ENCODE measurements around the gene SNPH. TPM values are rescaled to one million over a fixed set of nuclear protein-coding genes. Genes with fewer than 3 reads are reported as not detected.

Gene SNPH
- total RNA-seq, 1 donor from 2014 or later = 11.2 TPM

GRCh38 chr20:1283522-1284510 is 17.7 kb downstream of the SNPH start:
- DNase-seq = no peak

DNA sequence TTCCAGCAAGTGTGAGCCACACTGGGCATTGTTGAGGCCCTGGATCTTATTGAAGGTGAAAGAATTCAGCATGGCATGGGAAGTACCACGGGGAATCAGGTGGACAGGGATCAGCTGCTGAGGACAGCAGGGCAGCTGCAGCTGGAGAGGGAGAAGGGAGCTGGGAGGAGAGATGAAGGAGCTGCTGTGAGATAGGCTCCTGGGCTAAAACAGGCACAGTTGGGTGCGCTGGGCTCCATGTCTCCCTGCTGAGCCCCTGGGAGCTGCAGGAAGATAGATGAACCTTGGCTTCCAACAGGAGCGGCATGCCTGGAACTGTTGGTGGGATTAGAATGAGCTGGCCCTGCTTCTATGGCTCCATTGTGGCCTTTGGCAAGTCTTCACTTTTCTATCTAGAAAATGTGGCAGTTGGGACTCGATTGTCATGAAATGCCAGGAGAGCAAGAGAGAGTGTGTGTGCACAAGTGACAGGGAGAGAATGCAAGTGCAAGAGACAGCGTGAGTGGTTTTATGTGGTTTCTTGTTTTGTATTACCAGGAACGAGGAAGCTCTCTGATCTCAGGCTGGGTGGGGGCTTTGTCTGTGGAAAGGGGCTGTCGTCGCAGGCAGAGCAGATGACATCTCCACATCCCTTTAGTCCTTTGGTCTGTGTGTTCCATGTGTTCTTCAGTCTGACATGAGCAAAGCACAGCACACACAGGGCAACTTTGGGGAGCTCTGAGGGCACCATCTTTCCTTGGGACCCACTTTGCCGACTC is 20.4 kb downstream of the SNPH start:
- no peak for DNase-seq
- H3K36me3 ChIP-seq = no peaks in the 10 kb centered on the region
- no peak overlapping the region for H3K4me3 ChIP-seq
- H3K27ac ChIP-seq (replicated peaks) = no peak overlapping the region
- no peaks in the 10 kb centered on the region for H3K27me3 ChIP-seq (ENCODE audit: low read depth)
- no peaks in the 10 kb centered on the region for H3K9me3 ChIP-seq (replicated peaks)
- TF ChIP-seq, protein P1, sequence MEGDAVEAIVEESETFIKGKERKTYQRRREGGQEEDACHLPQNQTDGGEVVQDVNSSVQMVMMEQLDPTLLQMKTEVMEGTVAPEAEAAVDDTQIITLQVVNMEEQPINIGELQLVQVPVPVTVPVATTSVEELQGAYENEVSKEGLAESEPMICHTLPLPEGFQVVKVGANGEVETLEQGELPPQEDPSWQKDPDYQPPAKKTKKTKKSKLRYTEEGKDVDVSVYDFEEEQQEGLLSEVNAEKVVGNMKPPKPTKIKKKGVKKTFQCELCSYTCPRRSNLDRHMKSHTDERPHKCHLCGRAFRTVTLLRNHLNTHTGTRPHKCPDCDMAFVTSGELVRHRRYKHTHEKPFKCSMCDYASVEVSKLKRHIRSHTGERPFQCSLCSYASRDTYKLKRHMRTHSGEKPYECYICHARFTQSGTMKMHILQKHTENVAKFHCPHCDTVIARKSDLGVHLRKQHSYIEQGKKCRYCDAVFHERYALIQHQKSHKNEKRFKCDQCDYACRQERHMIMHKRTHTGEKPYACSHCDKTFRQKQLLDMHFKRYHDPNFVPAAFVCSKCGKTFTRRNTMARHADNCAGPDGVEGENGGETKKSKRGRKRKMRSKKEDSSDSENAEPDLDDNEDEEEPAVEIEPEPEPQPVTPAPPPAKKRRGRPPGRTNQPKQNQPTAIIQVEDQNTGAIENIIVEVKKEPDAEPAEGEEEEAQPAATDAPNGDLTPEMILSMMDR (IDR thresholded peaks at IDR 0.05; ENCODE audit: borderline replicate concordance) = no peak
- peaks cover 28% of the 10 kb centered on the region for H3K4me1 ChIP-seq
- intact Hi-C loops (cut with micrococcal nuclease) = no loop called here

More at GRCh38 chr20:1283522-1284510, 17.7 kb downstream of the SNPH start:
- H3K4me3 ChIP-seq = no peak overlapping the region
- H3K36me3 ChIP-seq = no peaks in the 10 kb centered on the region
- peaks cover 35% of the 10 kb centered on the region for H3K4me1 ChIP-seq
- H3K9me3 ChIP-seq (replicated peaks) = no peaks in the 10 kb centered on the region
- H3K27ac ChIP-seq (replicated peaks) = no peak overlapping the region
- TF ChIP-seq, protein P1 (IDR thresholded peaks at IDR 0.05; ENCODE audit: borderline replicate concordance) = no peak
- intact Hi-C loops (cut with micrococcal nuclease) = no loop called here
- H3K27me3 ChIP-seq (ENCODE audit: low read depth) = no peaks in the 10 kb centered on the region

DNA sequence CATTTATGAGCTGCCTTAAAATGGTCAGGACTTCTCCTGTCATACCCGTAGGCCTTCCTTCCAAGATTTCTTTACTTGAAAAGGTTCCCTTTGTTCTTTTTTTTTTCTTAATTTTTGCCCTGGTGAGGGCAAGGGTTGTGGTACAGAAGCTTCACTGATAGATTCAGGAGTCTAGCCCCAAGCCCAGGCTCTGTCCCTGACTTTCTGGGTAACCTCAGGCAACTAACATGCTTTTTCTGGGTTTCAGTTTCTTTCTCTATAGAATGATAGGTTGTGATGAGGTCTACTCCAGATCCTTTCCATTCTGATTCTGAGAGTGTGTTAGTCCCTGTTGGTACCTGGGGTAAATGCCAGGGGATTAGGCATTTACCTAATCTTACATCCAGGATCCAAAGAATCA is 21.2 kb downstream of the SNPH start:
- TF ChIP-seq, protein P1 (IDR thresholded peaks at IDR 0.05; ENCODE audit: borderline replicate concordance) = no peak
- no peak for DNase-seq
- Histone ChIP-seq H3K27me3 (ENCODE audit: low read depth) (no peaks in the 10 kb centered on the region), H3K4me1 (peaks cover 30% of the 10 kb centered on the region), H3K36me3 (no peaks in the 10 kb centered on the region), H3K27ac (replicated peaks) (no peak overlapping the region), H3K9me3 (replicated peaks) (no peaks in the 10 kb centered on the region), H3K4me3 (no peak overlapping the region)
- intact Hi-C loops (cut with micrococcal nuclease) = no loop called here

DNA sequence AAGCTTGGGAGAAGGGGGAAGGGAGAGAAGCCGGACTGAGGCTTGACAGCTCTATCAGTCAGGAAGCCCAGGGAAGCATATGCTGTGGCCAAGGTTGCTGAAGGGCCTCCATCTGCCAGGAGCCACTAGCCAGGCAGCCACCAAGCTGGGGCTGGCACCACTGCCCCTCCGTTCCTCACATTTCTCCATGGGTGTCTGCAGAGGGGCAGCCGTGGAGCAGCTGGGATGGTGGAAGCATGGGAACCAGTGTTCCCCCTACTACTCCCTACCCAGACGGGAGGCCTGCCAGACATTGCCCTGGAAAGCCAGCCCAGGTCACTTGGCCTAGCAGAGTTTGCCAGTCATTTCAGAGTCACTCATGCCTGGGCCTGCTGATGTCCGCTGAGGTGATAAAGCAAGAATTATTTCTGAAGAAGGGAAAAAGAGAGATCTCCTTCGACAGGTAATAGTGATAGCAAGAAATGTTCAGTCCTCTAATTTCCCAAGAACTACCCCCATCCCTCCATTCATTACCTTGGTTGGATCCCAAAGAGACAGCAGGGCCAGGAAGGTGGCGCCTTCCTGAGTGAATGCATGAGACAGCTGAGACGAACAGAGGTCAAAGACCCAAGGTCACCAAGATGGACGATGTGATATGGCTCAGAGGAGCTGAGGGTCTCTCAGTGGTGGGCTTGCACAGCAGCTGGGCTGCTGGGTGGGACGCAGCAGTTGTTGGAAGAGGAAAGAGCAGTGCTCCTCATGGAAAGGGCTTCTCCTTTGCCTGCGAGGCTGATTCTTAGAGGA is 21.9 kb downstream of the SNPH start:
- intact Hi-C loops (cut with micrococcal nuclease) = no loop called here

More for the DNA sequence above, 21.9 kb downstream of the SNPH start:
- Histone ChIP-seq H3K27ac (replicated peaks) (peak overlapping the region; percentile 11), H3K4me3 (no peak overlapping the region), H3K9me3 (replicated peaks) (no peaks in the 10 kb centered on the region), H3K4me1 (peaks cover 30% of the 10 kb centered on the region), H3K27me3 (ENCODE audit: low read depth) (no peaks in the 10 kb centered on the region), H3K36me3 (no peaks in the 10 kb centered on the region)
- TF ChIP-seq, protein P1 (IDR thresholded peaks at IDR 0.05; ENCODE audit: borderline replicate concordance) = no peak
- DNase-seq = no peak

Measured in left ventricle myocardium inferior (tissue), 1 donor.